Stimulated activated CD4-positive, alpha-beta T cell treated with anti-CD3 and anti-CD28 coated beads, Interleukin-1b, Interleukin-23, amount 100 ng/mL, for 1 hour (primary cell): Measurements from ENCODE around the gene RAB11A.

Source experiments
- DNase-seq, 2 donors: peaks; one replicate each; pipeline ENCODE4 v3.0.0-alpha.2; 2020; ENCODE audit warnings: low read depth in 2 of 2

Gene RAB11A

DNA sequence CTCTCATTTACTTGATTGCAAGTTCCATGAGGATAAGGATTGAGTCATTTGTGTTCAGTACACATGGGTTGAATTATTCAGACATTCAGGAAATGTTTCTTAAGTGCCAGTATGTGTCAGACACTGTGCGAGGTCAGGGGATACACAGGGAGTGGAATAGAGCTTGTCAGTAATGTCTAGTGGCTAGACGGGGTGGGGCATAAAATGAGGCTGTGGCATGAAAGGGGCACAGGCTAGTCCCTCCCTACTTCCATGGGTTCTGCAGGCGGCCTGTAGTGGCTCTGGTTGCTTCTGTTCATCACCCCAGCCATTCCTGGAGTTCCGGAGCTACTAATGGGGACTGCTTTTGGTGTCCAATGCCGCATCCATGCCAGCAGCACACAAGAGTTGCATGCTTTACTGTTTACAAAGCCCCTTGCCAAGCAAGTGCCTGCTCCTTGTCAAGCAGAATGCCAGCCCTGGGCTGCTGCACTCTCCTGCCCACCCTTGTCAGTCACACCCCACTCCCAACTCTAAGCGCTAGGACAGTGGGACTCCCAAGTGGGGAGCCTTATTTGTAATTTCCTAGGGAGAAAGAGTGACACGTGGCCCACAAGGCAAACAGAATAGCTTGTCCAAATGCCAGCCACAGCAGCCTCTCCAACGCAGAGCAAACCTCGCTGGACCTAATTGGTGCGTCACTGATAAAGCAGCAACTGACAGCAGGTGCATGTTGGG lies 70.8 kb downstream of the RAB11A start:
- no peak for DNase-seq

DNA sequence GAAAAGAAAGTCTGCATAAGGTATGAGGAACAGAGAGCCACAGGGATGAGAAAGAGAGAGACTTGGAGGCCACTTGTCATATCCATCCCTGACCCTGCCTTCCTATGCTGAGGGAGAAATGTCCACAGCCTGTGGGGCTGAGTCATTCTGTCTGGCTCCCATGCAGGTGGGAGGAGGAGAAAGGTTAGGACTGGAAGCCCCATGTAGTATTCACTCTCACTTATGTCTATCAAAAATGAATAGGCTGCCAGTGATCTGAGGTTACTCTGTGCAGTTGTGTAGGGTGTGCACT lies 71.3 kb downstream of the RAB11A start:
- DNase-seq, result no peak
